ENCODE data around the gene NOVA2. TPM values are rescaled to one million over a fixed set of nuclear protein-coding genes. Genes with fewer than 3 reads are reported as not detected.

The NOVA2 gene
- total RNA-seq, 1 experiment from 2014 or later: not detected

DNA sequence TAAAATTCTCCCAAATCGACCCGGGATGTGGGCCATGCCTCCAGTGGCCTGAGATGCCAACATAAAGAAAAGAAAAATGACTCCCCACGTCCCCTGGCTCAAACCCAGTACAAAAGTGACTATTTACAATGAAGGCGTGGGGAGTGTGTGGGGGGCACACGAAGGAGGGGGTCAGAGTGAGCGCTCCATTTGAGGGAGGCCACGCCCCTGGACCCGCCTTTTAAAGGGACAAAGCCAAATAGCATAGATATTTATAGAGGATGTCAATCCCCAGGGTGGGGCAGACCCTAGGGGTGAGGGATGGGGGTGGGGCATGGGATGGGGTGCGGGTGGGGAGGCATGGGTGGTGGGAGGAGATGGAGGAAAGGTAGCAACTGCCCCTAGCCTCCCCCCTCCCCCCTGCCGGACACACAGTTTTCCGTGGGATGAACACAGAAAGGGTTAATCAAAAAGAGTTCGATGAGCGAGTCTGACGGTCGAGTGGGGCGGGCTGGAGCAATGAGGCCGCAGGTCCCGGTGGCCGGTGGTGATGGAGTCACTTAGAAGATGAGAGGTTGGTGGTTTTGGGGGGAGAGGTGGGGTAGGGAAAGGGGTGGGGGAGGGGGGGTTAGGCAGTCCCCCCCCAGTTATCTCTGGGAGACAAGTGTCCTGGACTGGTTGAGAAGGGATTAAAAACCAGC, 39.0 kb downstream of the NOVA2 start:
- no peak for DNase-seq (ENCODE audit: low spot score)
- Histone ChIP-seq H3K27me3 (replicated peaks; ENCODE audit: insufficient read depth, low read depth, low read length, poor library complexity) (peaks cover 49% of the 10 kb centered on the region), H3K4me1 (ENCODE audit: insufficient read depth, low read length, poor library complexity, severe bottlenecking) (no peaks in the 10 kb centered on the region), H3K36me3 (ENCODE audit: insufficient read depth, low read length, poor library complexity, severe bottlenecking) (no peaks in the 10 kb centered on the region), H3K9me3 (ENCODE audit: low read depth, low read length, poor library complexity, severe bottlenecking) (no peaks in the 10 kb centered on the region), H3K27ac (ENCODE audit: low read depth, low read length, poor library complexity, severe bottlenecking) (no peak overlapping the region), H3K4me3 (ENCODE audit: low read depth, low read length, poor library complexity, severe bottlenecking) (no peak overlapping the region)
- intact Hi-C loops (cut with micrococcal nuclease; ENCODE audit: unreplicated experiment): no loop called here
- no peak for TF ChIP-seq EZH2 (IDR thresholded peaks at IDR 0.05; ENCODE audit: borderline replicate concordance, low read depth, low read length, poor library complexity, severe bottlenecking)
- TF ChIP-seq, protein P1, sequence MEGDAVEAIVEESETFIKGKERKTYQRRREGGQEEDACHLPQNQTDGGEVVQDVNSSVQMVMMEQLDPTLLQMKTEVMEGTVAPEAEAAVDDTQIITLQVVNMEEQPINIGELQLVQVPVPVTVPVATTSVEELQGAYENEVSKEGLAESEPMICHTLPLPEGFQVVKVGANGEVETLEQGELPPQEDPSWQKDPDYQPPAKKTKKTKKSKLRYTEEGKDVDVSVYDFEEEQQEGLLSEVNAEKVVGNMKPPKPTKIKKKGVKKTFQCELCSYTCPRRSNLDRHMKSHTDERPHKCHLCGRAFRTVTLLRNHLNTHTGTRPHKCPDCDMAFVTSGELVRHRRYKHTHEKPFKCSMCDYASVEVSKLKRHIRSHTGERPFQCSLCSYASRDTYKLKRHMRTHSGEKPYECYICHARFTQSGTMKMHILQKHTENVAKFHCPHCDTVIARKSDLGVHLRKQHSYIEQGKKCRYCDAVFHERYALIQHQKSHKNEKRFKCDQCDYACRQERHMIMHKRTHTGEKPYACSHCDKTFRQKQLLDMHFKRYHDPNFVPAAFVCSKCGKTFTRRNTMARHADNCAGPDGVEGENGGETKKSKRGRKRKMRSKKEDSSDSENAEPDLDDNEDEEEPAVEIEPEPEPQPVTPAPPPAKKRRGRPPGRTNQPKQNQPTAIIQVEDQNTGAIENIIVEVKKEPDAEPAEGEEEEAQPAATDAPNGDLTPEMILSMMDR (conservative IDR thresholded peaks at IDR 0.05; ENCODE audit: low read depth, low read length): no peak
- CTCF ChIA-PET: no interaction called here
- no TSS peak for BruUV-seq (replicated peaks)
- POLR2A ChIA-PET (ENCODE audit: low non-redundant PET): no interaction called here

DNA sequence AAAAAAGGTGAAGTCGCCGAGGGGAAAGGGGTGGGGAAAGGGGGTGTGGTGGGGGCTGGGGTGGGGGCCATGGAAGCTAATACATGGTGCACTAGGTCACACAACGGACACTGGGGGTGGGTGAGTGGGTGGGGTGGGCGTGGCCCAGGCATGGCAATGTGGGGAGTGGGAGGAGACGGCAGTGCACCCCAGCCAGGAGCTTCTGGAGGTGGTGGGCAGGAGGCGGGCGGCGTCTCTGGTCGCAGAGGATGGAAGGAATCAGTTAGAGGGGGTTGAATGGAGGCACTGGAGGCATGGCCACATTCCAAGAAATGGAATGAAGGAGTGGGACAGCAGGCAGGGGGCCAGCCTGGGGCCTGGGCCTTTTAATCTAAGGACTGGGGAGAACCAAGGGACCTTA, 39.9 kb downstream of the NOVA2 start:
- ChIA-PET POLR2A (ENCODE audit: low non-redundant PET) (no interaction called here), CTCF (no interaction called here)
- intact Hi-C loops (cut with micrococcal nuclease; ENCODE audit: unreplicated experiment): no loop called here
- Histone ChIP-seq H3K27me3 (replicated peaks; ENCODE audit: insufficient read depth, low read depth, low read length, poor library complexity) (peaks cover 46% of the 10 kb centered on the region), H3K4me3 (ENCODE audit: low read depth, low read length, poor library complexity, severe bottlenecking) (no peak overlapping the region), H3K27ac (ENCODE audit: low read depth, low read length, poor library complexity, severe bottlenecking) (no peak overlapping the region), H3K36me3 (ENCODE audit: insufficient read depth, low read length, poor library complexity, severe bottlenecking) (no peaks in the 10 kb centered on the region), H3K4me1 (ENCODE audit: insufficient read depth, low read length, poor library complexity, severe bottlenecking) (no peaks in the 10 kb centered on the region), H3K9me3 (ENCODE audit: low read depth, low read length, poor library complexity, severe bottlenecking) (no peaks in the 10 kb centered on the region)
- no peak for DNase-seq (ENCODE audit: low spot score)
- no peak for TF ChIP-seq EZH2 (IDR thresholded peaks at IDR 0.05; ENCODE audit: borderline replicate concordance, low read depth, low read length, poor library complexity, severe bottlenecking)
- TF ChIP-seq, protein P1 (conservative IDR thresholded peaks at IDR 0.05; ENCODE audit: low read depth, low read length): no peak
- no TSS peak for BruUV-seq (replicated peaks)

DNA sequence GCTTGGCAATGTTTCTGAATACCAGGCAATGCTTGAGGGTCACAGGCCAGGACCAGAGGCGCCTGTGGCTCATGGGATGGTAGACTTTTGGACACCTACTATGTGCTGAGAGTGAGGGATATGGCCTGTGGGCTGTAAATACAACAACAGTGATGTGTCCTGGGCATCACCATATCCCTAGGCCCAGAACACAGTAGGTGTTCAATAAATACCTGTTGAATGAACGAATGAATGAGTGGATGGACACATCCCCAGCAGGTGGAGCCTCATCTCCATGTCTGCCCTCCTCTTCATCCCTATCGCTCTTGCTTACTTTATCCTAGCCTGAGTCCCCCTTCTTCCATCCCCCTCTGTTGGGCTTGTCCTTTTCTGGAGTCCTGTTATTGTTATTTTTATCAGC, 42.6 kb downstream of the NOVA2 start:
- Histone ChIP-seq H3K27ac (ENCODE audit: low read depth, low read length, poor library complexity, severe bottlenecking) (no peak overlapping the region), H3K9me3 (ENCODE audit: low read depth, low read length, poor library complexity, severe bottlenecking) (no peaks in the 10 kb centered on the region), H3K4me1 (ENCODE audit: insufficient read depth, low read length, poor library complexity, severe bottlenecking) (peaks cover 4% of the 10 kb centered on the region), H3K27me3 (replicated peaks; ENCODE audit: insufficient read depth, low read depth, low read length, poor library complexity) (peaks cover 24% of the 10 kb centered on the region), H3K36me3 (ENCODE audit: insufficient read depth, low read length, poor library complexity, severe bottlenecking) (no peaks in the 10 kb centered on the region), H3K4me3 (ENCODE audit: low read depth, low read length, poor library complexity, severe bottlenecking) (no peak overlapping the region)
- no peak for DNase-seq (ENCODE audit: low spot score)
- POLR2A ChIA-PET (ENCODE audit: low non-redundant PET): no interaction called here
- no peak for TF ChIP-seq EZH2 (IDR thresholded peaks at IDR 0.05; ENCODE audit: borderline replicate concordance, low read depth, low read length, poor library complexity, severe bottlenecking)
- TF ChIP-seq, protein P1 (conservative IDR thresholded peaks at IDR 0.05; ENCODE audit: low read depth, low read length): no peak
- CTCF ChIA-PET: no interaction called here
- no TSS peak for BruUV-seq (replicated peaks)
- intact Hi-C loops (cut with micrococcal nuclease; ENCODE audit: unreplicated experiment): no loop called here

All from A673 (cell line).